ENCODE measurements around the gene LYSMD4. TPM values are rescaled to one million over a fixed set of nuclear protein-coding genes. Genes with fewer than 3 reads are reported as not detected.
A peak's percentile ranks its signal among the peaks of the same experiment; 100 is the strongest.

Gene LYSMD4
- total RNA-seq, 1 donor from 2014 or later: 11.3 TPM

DNA sequence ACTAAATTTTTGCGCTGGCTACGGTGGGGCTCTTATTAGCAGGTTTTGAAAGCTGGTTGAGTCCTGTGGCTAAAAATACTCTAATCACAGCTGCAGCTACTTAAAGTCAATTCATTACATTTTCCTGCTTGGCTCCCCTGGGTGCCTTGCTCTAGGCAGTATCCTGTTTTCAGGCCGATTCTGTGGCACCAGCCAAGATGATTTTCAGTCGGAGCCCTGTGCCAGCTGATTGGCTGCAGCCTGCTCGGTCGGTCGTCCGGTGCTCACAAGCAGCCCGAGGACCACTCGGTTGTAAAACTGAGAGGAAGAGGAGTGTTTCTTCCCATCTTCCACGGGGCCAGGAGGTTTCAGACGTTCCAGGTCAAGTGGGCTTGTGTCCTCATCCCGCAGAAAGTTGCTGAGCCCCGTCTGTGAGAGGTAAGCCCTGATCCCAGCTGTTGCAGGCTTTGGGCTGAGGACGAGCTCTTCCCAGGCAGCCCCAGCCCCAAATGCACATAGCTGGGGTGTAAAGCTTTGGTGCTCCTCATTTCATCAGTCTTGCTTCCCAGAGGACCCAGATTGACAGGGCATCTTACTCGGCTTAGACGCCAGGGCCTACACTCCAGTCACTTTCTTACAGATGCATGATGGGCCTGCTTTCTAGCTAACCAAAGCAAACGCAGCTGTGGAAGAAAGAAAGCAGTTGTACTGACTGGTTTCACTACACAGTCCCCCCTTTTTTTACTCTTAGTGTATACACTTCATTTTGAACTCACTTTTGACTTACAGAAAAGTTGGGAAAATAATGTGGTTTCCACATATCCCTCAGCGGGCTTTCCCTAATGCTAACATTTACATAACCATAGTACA is 15.9 kb downstream of the LYSMD4 start:
- peak; percentile 70 for DNase-seq (ENCODE audit: extremely low spot score, unreplicated experiment)
- Mint-ChIP-seq H3K27ac (ENCODE audit: unreplicated experiment) (peak overlapping the region; percentile 77), H3K4me3 (ENCODE audit: unreplicated experiment) (no peak overlapping the region), H3K27me3 (ENCODE audit: unreplicated experiment) (no peaks in the 10 kb centered on the region), H3K36me3 (ENCODE audit: unreplicated experiment) (peaks cover 35% of the 10 kb centered on the region), H3K9me3 (ENCODE audit: unreplicated experiment) (no peaks in the 10 kb centered on the region), H3K4me1 (ENCODE audit: unreplicated experiment) (peaks cover 47% of the 10 kb centered on the region)
- no peak for TF ChIP-seq CTCF (IDR thresholded peaks at IDR 0.05)

DNA sequence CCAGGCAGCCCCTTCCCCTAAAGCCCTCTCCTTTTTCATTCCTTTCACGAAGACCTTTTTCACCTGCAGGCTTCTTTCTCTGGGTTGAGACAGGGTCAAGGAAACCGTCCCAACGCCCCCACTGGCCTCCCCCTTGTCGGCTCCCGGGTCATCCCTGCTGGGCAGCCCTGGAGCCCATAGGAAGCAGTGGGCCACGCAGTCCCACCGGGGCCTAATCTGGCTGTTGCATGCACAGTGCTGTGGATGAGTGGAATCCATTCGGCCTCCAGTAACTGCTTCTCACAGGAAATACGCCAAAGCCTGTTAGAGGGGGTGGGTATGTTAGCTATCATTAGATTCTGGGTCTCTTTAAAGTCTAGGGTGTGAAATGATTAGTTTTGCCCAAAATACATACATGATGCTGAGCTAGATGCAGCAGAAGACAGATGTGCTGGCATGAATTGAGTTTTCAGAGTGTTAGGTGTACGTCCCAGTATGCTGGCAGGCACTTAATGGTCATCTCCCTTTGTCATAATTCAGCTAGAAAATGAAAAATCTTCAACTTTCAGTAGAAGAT is 16.6 kb downstream of the LYSMD4 start:
- DNase-seq (ENCODE audit: extremely low spot score, unreplicated experiment): peak; percentile 69
- peaks cover 52% of the 10 kb centered on the region for H3K4me1 Mint-ChIP-seq (ENCODE audit: unreplicated experiment)
- H3K27me3 Mint-ChIP-seq (ENCODE audit: unreplicated experiment): no peaks in the 10 kb centered on the region
- TF ChIP-seq CTCF (IDR thresholded peaks at IDR 0.05): no peak
- H3K27ac Mint-ChIP-seq (ENCODE audit: unreplicated experiment): peak overlapping the region; percentile 77
- peak overlapping the region; percentile 14 for H3K4me3 Mint-ChIP-seq (ENCODE audit: unreplicated experiment)
- H3K36me3 Mint-ChIP-seq (ENCODE audit: unreplicated experiment): peaks cover 38% of the 10 kb centered on the region
- H3K9me3 Mint-ChIP-seq (ENCODE audit: unreplicated experiment): no peaks in the 10 kb centered on the region

DNA sequence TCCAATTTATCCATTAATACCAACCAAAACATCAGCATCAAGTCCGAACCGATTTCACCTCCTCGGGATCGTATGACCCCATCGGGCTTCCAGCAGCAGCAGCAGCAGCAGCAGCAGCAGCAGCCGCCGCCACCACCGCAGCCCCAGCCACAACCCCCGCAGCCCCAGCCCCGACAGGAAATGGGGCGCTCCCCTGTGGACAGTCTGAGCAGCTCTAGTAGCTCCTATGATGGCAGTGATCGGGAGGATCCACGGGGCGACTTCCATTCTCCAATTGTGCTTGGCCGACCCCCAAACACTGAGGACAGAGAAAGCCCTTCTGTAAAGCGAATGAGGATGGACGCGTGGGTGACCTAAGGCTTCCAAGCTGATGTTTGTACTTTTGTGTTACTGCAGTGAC is 20.8 kb downstream of the LYSMD4 start:
- no peak overlapping the region for H3K27ac Mint-ChIP-seq (ENCODE audit: unreplicated experiment)
- no peak for DNase-seq (ENCODE audit: extremely low spot score, unreplicated experiment)
- H3K9me3 Mint-ChIP-seq (ENCODE audit: unreplicated experiment): no peaks in the 10 kb centered on the region
- H3K27me3 Mint-ChIP-seq (ENCODE audit: unreplicated experiment): no peaks in the 10 kb centered on the region
- peaks cover 49% of the 10 kb centered on the region for H3K36me3 Mint-ChIP-seq (ENCODE audit: unreplicated experiment)
- peaks cover 63% of the 10 kb centered on the region for H3K4me1 Mint-ChIP-seq (ENCODE audit: unreplicated experiment)
- no peak for TF ChIP-seq CTCF (IDR thresholded peaks at IDR 0.05)
- H3K4me3 Mint-ChIP-seq (ENCODE audit: unreplicated experiment): no peak overlapping the region

GRCh38 chr15:99711625-99712024 is 21.6 kb downstream of the LYSMD4 start:
- peak overlapping the region; percentile 27 for H3K27ac Mint-ChIP-seq (ENCODE audit: unreplicated experiment)
- H3K27me3 Mint-ChIP-seq (ENCODE audit: unreplicated experiment): no peaks in the 10 kb centered on the region
- peaks cover 49% of the 10 kb centered on the region for H3K36me3 Mint-ChIP-seq (ENCODE audit: unreplicated experiment)
- no peak for DNase-seq (ENCODE audit: extremely low spot score, unreplicated experiment)
- TF ChIP-seq CTCF (IDR thresholded peaks at IDR 0.05): no peak
- no peak overlapping the region for H3K4me3 Mint-ChIP-seq (ENCODE audit: unreplicated experiment)
- no peaks in the 10 kb centered on the region for H3K9me3 Mint-ChIP-seq (ENCODE audit: unreplicated experiment)
- H3K4me1 Mint-ChIP-seq (ENCODE audit: unreplicated experiment): peaks cover 63% of the 10 kb centered on the region

GRCh38 chr15:99709243-99709986 is 23.8 kb downstream of the LYSMD4 start:
- TF ChIP-seq CTCF (IDR thresholded peaks at IDR 0.05): no peak
- Mint-ChIP-seq H3K27ac (ENCODE audit: unreplicated experiment) (peak overlapping the region; percentile 94), H3K9me3 (ENCODE audit: unreplicated experiment) (no peaks in the 10 kb centered on the region), H3K4me1 (ENCODE audit: unreplicated experiment) (peaks cover 54% of the 10 kb centered on the region), H3K27me3 (ENCODE audit: unreplicated experiment) (no peaks in the 10 kb centered on the region), H3K36me3 (ENCODE audit: unreplicated experiment) (peaks cover 37% of the 10 kb centered on the region), H3K4me3 (ENCODE audit: unreplicated experiment) (no peak overlapping the region)
- no peak for DNase-seq (ENCODE audit: extremely low spot score, unreplicated experiment)
